HCT116 (cell line): Measurements from ENCODE around the gene DICER1. TPM values are rescaled to one million over a fixed set of nuclear protein-coding genes. Genes with fewer than 3 reads are reported as not detected.

Experiments
- ATAC-seq: fragments of 200-7000 bp; cut with Tn5 transposase; 2 replicates; pipeline ENCODE4 v1.9.1; 2020; ENCODE audit warnings: mild to moderate bottlenecking, moderate library complexity
- BruUV-seq: library from RNA; stranded (reverse); fragments of 400-500 nt; replicated peaks from 2 replicates; lab custom pipeline; 2021; lab: Mats Ljungman, UMichigan
- CTCF ChIA-PET: fragments of 300-600 bp; sonication (Branson Sonifier 250); formaldehyde crosslinking; loops from one replicate; lab custom pipeline; 2021; ENCODE audit warnings: antibody characterized with exemption; lab: Charles Lee
- POLR2A ChIA-PET: fragments of 300-600, 350-600 bp; sonication (Branson Sonifier 250); formaldehyde crosslinking; loops from one replicate; lab custom pipeline; 2021; ENCODE audit warnings: antibody characterized with exemption; lab: Charles Lee
- RAD21 ChIA-PET, 2 experiments: fragments of 300-600 bp; sonication (Branson Sonifier 250); formaldehyde crosslinking; loops; one replicate each; lab custom pipeline; 2023; ENCODE audit warnings: low total read pairs in 2 of 2; ENCODE audit not compliant: uncharacterized antibody in 2 of 2, unreplicated experiment in 2 of 2, low non-redundant PET in 1 of 2; lab: Charles Lee
- DNase-seq: peaks from one replicate; pipeline ENCODE4 v3.0.0-alpha.2; 2010; ENCODE audit warnings: low read depth, low spot score
- H2AFZ ChIP-seq: fragments of 200-600 bp; shearing (Covaris generic), sonication (generic); 2 replicates; pipeline ENCODE4 v1.6.1; 2017; ENCODE audit warnings: low read depth, mixed run types, mixed read lengths, antibody characterized with exemption, low read length; ENCODE audit not compliant: poor library complexity, severe bottlenecking
- H3K27ac ChIP-seq: 2 replicates; pipeline ENCODE4 v1.5.1; 2012; ENCODE audit warnings: low read depth, low read length
- H3K27me3 ChIP-seq: fragments of 200-600 bp; sonication (generic); 2 replicates; pipeline ENCODE4 v1.6.1; 2016; ENCODE audit warnings: mixed run types, low read length, mixed read lengths; ENCODE audit not compliant: insufficient read depth
- H3K36me3 ChIP-seq, 2 experiments: fragments of 200-500 bp in 1 of 2; fragments of 200-600 bp in 1 of 2; sonication (Bioruptor generic) in 1 of 2; sonication (generic) in 1 of 2; 2 replicates each; pipeline versions ENCODE4 v1.5.1 to v1.6.1; 2014 to 2016; ENCODE audit warnings: low read length in 2 of 2, inconsistent platforms in 1 of 2, mixed read lengths in 1 of 2, mixed run types in 1 of 2; ENCODE audit not compliant: insufficient read depth in 2 of 2, control insufficient read depth in 1 of 2
- H3K4me1 ChIP-seq, 2 experiments: fragments of 200-600 bp in 1 of 2; sonication (generic) in 1 of 2; 2 replicates each; pipeline versions ENCODE4 v1.5.1 to v1.6.1; 2012 to 2017; ENCODE audit warnings: low read length in 2 of 2, inconsistent platforms in 1 of 2, mild to moderate bottlenecking in 1 of 2, mixed read lengths in 1 of 2, mixed run types in 1 of 2, moderate library complexity in 1 of 2; ENCODE audit not compliant: insufficient read depth in 2 of 2, control insufficient read depth in 1 of 2
- H3K4me2 ChIP-seq: fragments of 200-600 bp; sonication (generic); 2 replicates; pipeline ENCODE4 v1.6.1; 2017; ENCODE audit warnings: mixed run types, low read length, mixed read lengths
- H3K4me3 ChIP-seq, 2 experiments: fragments of 200-600 bp in 1 of 2; sonication (generic) in 1 of 2; replicated peaks in 1 of 2; 2 replicates each; pipeline ENCODE4 v1.5.1; 2011 to 2016; ENCODE audit warnings: low read length in 2 of 2, control low read depth in 1 of 2, low read depth in 1 of 2, mild to moderate bottlenecking in 1 of 2, mixed read lengths in 1 of 2, mixed run types in 1 of 2
- H3K79me2 ChIP-seq: fragments of 200-600 bp; sonication (generic); 2 replicates; pipeline ENCODE4 v1.6.1; 2017; ENCODE audit warnings: mild to moderate bottlenecking, mixed run types, low read length, moderate library complexity, mixed read lengths; ENCODE audit not compliant: insufficient read depth
- H3K9ac ChIP-seq: fragments of 200-600 bp; sonication (generic); 2 replicates; pipeline ENCODE4 v1.6.1; 2016; ENCODE audit warnings: low read length, mixed read lengths
- H3K9me2 ChIP-seq: fragments of 200-600 bp; sonication (generic), shearing (Covaris generic); 2 replicates; pipeline ENCODE4 v1.6.1; 2017; ENCODE audit warnings: mixed run types, mild to moderate bottlenecking, moderate library complexity; ENCODE audit not compliant: insufficient read depth
- H3K9me3 ChIP-seq, 2 experiments: fragments of 200-500 bp in 1 of 2; fragments of 200-600 bp in 1 of 2; sonication (Bioruptor generic) in 1 of 2; sonication (generic) in 1 of 2; 2 replicates each; pipeline ENCODE4 v1.6.1; 2014 to 2017; ENCODE audit warnings: low read length in 2 of 2, mixed read lengths in 2 of 2, inconsistent platforms in 1 of 2, low read depth in 1 of 2, mild to moderate bottlenecking in 1 of 2, mixed run types in 1 of 2, moderate library complexity in 1 of 2; ENCODE audit not compliant: control insufficient read depth in 1 of 2, insufficient read depth in 1 of 2
- H4K20me1 ChIP-seq: fragments of 200-600 bp; sonication (generic), shearing (Covaris generic); 2 replicates; pipeline ENCODE4 v1.6.1; 2017; ENCODE audit warnings: mixed run types, mild to moderate bottlenecking, moderate library complexity; ENCODE audit not compliant: insufficient read depth
- CBX3 ChIP-seq: IDR thresholded peaks from 2 replicates; pipeline ENCODE4 v1.6.1; 2012; ENCODE audit warnings: low read depth
- CTCF ChIP-seq, 3 experiments: fragments of 200-600 bp in 1 of 3; sonication (generic) in 1 of 3; IDR thresholded peaks in 2 of 3; conservative IDR thresholded peaks in 1 of 3; 2 replicates each; pipeline ENCODE4 v1.5.1; 2012 to 2017; ENCODE audit warnings: low read depth in 2 of 3, low read length in 2 of 3, antibody characterized with exemption in 1 of 3, borderline replicate concordance in 1 of 3, control low read depth in 1 of 3, mild to moderate bottlenecking in 1 of 3, mixed read lengths in 1 of 3, mixed run types in 1 of 3, moderate library complexity in 1 of 3; ENCODE audit not compliant: insufficient read depth in 1 of 3
- EGR1 ChIP-seq: IDR thresholded peaks from 2 replicates; pipeline ENCODE4 v1.6.1; 2012; ENCODE audit warnings: low read depth
- FOSL1 ChIP-seq: IDR thresholded peaks from 2 replicates; pipeline ENCODE4 v1.6.1; 2012; ENCODE audit warnings: low read depth
- POLR2A ChIP-seq: IDR thresholded peaks from 2 replicates; pipeline ENCODE4 v1.7.0; 2011; ENCODE audit warnings: borderline replicate concordance; ENCODE audit not compliant: insufficient read depth, insufficient read length; ENCODE audit errors: extremely low read depth
- POLR2AphosphoS5 ChIP-seq: IDR thresholded peaks from 2 replicates; pipeline ENCODE4 v1.6.1; 2011; ENCODE audit warnings: mild to moderate bottlenecking, low read depth, low read length, moderate library complexity
- RAD21 ChIP-seq: IDR thresholded peaks from 2 replicates; pipeline ENCODE4 v1.6.1; 2012; ENCODE audit warnings: low read depth, mild to moderate bottlenecking
- SP1 ChIP-seq: IDR thresholded peaks from 2 replicates; pipeline ENCODE4 v1.6.1; 2012; ENCODE audit warnings: low read depth
- TCF7L2 ChIP-seq: IDR thresholded peaks from 2 replicates; pipeline ENCODE4 v1.7.0; 2011; ENCODE audit warnings: borderline replicate concordance, inconsistent platforms; ENCODE audit not compliant: insufficient read depth, insufficient read length; ENCODE audit errors: extremely low read depth
- ZNF274 ChIP-seq: fragments of 200-500 bp; sonication (Bioruptor generic); IDR thresholded peaks from 2 replicates; pipeline ENCODE4 v1.6.1; 2014; ENCODE audit warnings: mild to moderate bottlenecking, low read depth, low read length, inconsistent platforms
- intact Hi-C: fragments of 100-400 bp; cut with micrococcal nuclease; formaldehyde crosslinking; loops from 2 replicates; pipeline ENCODE4 v1.10.0; 2022
- total RNA-seq: library from RNA; stranded (reverse); gene quantifications from one replicate; pipeline ENCODE4 v1.2.1, GENCODE V29; 2021; ENCODE audit not compliant: unreplicated experiment
- TF ChIP-seq, protein P1 (sequence below): IDR thresholded peaks from 2 replicates; pipeline ENCODE4 v1.6.1; 2011; ENCODE audit warnings: mild to moderate bottlenecking, low read length, moderate library complexity; ENCODE audit not compliant: insufficient replicate concordance; ENCODE audit errors: extremely low read depth

DICER1 gene
- total RNA-seq, 1 experiment from 2014 or later, result 38.6 TPM

DNA sequence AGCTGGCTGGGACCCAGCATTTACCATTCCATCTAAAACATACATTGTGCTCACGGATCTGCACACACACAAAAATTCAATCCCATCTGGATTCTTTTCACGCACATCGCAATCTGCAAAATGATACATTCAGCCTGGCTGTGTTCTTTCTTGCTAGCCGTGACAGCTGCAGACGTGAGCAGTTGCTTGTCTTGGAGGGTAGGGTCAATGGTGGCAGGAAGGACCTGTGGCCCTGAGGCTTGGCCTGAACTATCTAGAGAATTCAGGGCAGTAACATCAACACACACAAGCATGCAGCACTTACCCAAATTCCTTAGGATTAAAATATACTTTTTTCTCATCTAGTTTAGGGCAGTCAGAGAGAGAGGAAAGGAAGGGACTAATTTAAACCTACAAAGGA, 72.0 kb downstream of the DICER1 start:
- intact Hi-C loops, result no loop called here
- no TSS peak for BruUV-seq
- Histone ChIP-seq H3K27ac (no peak overlapping the region), H3K79me2 (no peaks in the 10 kb centered on the region), H3K4me3 (no peak overlapping the region), H2AFZ (no peak overlapping the region), H3K4me1 (no peaks in the 10 kb centered on the region), H3K36me3 (peaks cover 4 to 16% of the 10 kb centered on the region in 2 experiments; a peak in 3 of 4 replicates), H3K27me3 (no peaks in the 10 kb centered on the region), H3K9me2 (no peaks in the 10 kb centered on the region), H3K4me2 (no peak overlapping the region), H3K9me3 (no peaks in the 10 kb centered on the region), H4K20me1 (no peaks in the 10 kb centered on the region), H3K9ac (no peak overlapping the region)
- DNase-seq (no peak), ATAC-seq (no peak)
- ChIA-PET RAD21 (no interaction called here), POLR2A (no interaction called here), CTCF (no interaction called here)
- TF ChIP-seq ZNF274, result no peak

DNA sequence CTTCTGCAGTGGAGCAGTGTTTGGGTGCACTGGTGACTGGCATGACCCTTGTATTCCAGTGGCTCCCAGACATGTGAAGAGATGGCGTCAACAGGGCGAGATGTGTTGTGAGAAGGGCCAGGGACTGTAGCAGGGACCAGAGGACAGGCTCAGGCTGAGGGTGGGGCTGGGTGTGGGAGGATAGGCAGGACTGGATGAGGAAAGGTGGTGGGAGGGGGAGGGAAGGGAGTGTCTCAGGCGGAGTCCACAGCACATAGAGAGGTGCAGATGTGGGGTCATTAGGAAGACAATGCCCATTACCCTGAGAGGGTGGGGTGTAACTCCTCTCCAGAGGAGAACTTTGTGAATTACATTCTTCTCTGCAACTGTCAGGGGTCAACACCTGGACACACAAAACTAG, 78.5 kb downstream of the DICER1 start:
- Histone ChIP-seq H3K9ac (no peak overlapping the region), H3K27ac (no peak overlapping the region), H3K9me3 (no peaks in the 10 kb centered on the region), H3K4me1 (no peaks in the 10 kb centered on the region), H3K4me3 (no peak overlapping the region), H2AFZ (no peak overlapping the region), H3K79me2 (no peaks in the 10 kb centered on the region), H3K4me2 (no peak overlapping the region), H4K20me1 (no peaks in the 10 kb centered on the region), H3K27me3 (no peaks in the 10 kb centered on the region), H3K36me3 (no peaks in the 10 kb centered on the region), H3K9me2 (no peaks in the 10 kb centered on the region)
- TF ChIP-seq, protein P1, sequence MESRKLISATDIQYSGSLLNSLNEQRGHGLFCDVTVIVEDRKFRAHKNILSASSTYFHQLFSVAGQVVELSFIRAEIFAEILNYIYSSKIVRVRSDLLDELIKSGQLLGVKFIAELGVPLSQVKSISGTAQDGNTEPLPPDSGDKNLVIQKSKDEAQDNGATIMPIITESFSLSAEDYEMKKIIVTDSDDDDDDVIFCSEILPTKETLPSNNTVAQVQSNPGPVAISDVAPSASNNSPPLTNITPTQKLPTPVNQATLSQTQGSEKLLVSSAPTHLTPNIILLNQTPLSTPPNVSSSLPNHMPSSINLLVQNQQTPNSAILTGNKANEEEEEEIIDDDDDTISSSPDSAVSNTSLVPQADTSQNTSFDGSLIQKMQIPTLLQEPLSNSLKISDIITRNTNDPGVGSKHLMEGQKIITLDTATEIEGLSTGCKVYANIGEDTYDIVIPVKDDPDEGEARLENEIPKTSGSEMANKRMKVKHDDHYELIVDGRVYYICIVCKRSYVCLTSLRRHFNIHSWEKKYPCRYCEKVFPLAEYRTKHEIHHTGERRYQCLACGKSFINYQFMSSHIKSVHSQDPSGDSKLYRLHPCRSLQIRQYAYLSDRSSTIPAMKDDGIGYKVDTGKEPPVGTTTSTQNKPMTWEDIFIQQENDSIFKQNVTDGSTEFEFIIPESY, result no peak
- TF ChIP-seq POLR2AphosphoS5 (no peak), POLR2A (no peak), CBX3 (no peak), RAD21 (no peak), ZNF274 (no peak), TCF7L2 (no peak), CTCF (IDR thresholded peaks at IDR 0.05 in 2 of 3, conservative IDR thresholded peaks at IDR 0.05 in 1 of 3; ENCODE audit: borderline replicate concordance in 1 of 3, insufficient read depth in 1 of 3, low read depth in 2 of 3, low read length in 2 of 3) (no peak), FOSL1 (no peak), SP1 (no peak), EGR1 (no peak)
- intact Hi-C loops, result no loop called here
- no TSS peak for BruUV-seq
- RAD21 ChIA-PET, result no interaction called here
- ATAC-seq, result no peak; the same call in 1 of the 2 replicates
- no peak for DNase-seq
- POLR2A ChIA-PET, result no interaction called here
- CTCF ChIA-PET, result no interaction called here
